GM12865 (cell line): ENCODE measurements around the gene RAB37.
A peak's percentile ranks its signal among the peaks of the same experiment; 100 is the strongest.

ENCODE experiments used
- DNase-seq: peaks from one replicate; pipeline ENCODE4 v3.0.0; 2010; ENCODE audit warnings: low read depth
- H3K4me3 ChIP-seq: 2 replicates; pipeline ENCODE4 v1.5.1; 2011; ENCODE audit warnings: mild to moderate bottlenecking, low read depth, low read length, control low read depth
- CTCF ChIP-seq: IDR thresholded peaks from 2 replicates; pipeline ENCODE4 v1.5.1; 2011; ENCODE audit warnings: low read length, control low read depth, low read depth, inconsistent platforms; ENCODE audit not compliant: insufficient read depth; ENCODE audit errors: missing control alignments

Gene RAB37

DNA sequence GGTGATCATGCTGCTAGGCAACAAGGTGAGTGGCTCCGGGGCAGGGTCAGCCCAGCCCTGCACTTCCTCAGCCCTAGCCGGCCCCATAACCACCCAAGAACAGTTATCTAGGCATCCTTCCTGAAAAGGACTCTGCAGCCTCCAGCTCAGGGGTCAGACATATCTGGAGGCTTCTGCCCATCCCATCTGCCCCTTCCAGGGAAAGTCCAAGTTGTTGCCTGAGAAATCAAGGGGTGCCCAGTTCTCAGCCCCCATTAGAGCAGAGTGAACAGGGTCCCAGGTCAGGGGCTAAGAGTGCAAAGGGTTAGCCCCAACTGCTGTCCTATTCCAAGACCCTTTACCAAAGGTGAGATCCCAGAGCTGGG lies 7.3 kb downstream of the RAB37 start:
- no peak overlapping the region for H3K4me3 ChIP-seq
- no peak for DNase-seq
- TF ChIP-seq CTCF, result no peak

DNA sequence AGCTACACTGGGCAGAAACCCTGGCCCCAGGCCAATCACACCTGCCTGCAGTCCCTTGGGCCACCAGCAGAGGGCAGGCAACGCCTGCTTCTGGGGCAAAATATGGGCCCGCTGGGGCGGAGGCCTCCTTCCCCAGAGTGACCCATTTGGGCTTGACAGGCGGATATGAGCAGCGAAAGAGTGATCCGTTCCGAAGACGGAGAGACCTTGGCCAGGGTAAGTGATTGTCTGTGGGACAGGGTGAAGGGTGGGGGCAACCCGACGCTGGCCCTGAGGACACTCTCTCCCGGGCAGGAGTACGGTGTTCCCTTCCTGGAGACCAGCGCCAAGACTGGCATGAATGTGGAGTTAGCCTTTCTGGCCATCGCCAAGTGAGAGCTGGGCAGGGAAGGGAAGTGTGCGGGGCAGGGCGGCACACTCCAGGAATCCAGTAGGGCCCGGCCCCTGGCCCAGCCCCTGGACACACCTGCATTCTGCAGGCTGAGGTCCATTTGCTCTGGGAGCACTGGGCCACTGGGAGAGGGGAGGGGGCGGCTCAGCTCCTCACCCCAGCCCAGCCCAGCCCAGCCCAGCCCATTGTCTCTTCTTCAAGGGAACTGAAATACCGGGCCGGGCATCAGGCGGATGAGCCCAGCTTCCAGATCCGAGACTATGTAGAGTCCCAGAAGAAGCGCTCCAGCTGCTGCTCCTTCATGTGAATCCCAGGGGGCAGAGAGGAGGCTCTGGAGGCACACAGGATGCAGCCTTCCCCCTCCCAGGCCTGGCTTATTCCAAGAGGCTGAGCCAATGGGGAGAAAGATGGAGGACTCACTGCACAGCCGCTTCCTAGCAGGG lies 7.9 kb downstream of the RAB37 start:
- H3K4me3 ChIP-seq, result no peak overlapping the region
- peak; percentile 99 for TF ChIP-seq CTCF
- peak; percentile 80 for DNase-seq

- no peak for TF ChIP-seq CTCF
- H3K4me3 ChIP-seq, result no peak overlapping the region
Measured at GRCh38 chr17:74745548-74746177, 8.6 kb downstream of the RAB37 start.

GRCh38 chr17:74746376-74746775 lies 9.3 kb downstream of the RAB37 start:
- DNase-seq, result no peak
- no peak for TF ChIP-seq CTCF
- no peak overlapping the region for H3K4me3 ChIP-seq

More at GRCh38 chr17:74745548-74746177, 8.6 kb downstream of the RAB37 start:
- DNase-seq, result no peak

DNA sequence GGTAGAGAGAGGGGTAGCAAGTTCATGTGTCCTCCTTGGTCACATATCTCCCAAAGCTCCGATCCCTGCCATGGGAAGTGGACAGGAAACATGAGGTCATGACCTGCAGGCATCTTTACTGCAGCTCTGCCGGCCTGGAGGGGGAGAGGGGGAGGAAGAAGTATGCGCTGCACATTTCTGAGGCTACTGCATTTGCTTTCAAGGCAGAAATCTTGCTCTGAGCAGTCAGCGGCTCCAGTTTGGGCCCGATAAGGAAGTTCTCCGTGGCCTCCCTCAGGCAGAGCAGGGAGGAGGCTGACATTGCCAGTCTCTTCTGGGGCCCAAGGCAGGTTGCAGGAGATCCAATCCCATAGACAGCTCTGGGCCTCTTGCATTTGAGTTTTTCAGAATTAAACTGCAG lies 9.9 kb downstream of the RAB37 start:
- no peak for DNase-seq

DNA sequence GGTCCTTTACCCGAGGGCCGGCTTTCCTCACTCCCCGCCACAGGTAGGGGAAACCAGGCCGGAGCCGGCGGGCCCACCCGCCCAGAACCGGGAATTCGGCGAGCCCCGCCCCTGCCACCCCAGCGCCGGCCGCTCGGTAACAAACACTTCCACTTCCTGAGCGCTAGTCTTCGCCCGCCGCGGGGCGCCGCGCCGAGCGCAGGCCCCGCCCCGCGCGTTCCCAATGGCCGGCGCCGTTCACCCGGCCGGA lies 11.1 kb downstream of the RAB37 start:
- DNase-seq, result no peak
- peak overlapping the region; percentile 63 for H3K4me3 ChIP-seq
- TF ChIP-seq CTCF, result no peak

More for the DNA sequence above, 9.9 kb downstream of the RAB37 start:
- no peak overlapping the region for H3K4me3 ChIP-seq
- no peak for TF ChIP-seq CTCF
